Bronchial epithelial cell (primary cell): ENCODE data around the gene ANKRD11. TPM values are rescaled to one million over a fixed set of nuclear protein-coding genes. Genes with fewer than 3 reads are reported as not detected.

Source experiments
- DNase-seq: peaks from one replicate; pipeline ENCODE4 v3.0.0-alpha.2; 2010; ENCODE audit warnings: low read depth
- FAIRE-seq: peaks from 2 replicates; lab custom pipeline; 2011; peaks lifted over from hg19 to GRCh38; lab: Jason Lieb, UNC
- H3K27me3 ChIP-seq: 2 replicates; pipeline ENCODE4 v1.5.1; 2011; ENCODE audit warnings: low read length; ENCODE audit not compliant: control insufficient read depth, insufficient read depth
- H3K36me3 ChIP-seq: 2 replicates; pipeline ENCODE4 v1.5.1; 2011; ENCODE audit warnings: low read length; ENCODE audit not compliant: control insufficient read depth, insufficient read depth
- H3K4me3 ChIP-seq: 2 replicates; pipeline ENCODE4 v1.5.1; 2011; ENCODE audit warnings: mild to moderate bottlenecking, low read depth, low read length, control low read depth
- total RNA-seq: library from RNA; depleted of rRNA; stranded (reverse); fragments of >200 nt; gene quantifications from 2 replicates; pipeline ENCODE4 v1.2.1, GENCODE V29; 2014
- TF ChIP-seq, protein P1 (sequence below): IDR thresholded peaks from 2 replicates; pipeline ENCODE4 v1.5.1; 2011; ENCODE audit warnings: mild to moderate bottlenecking, moderate library complexity, low read length, control low read depth, inconsistent platforms; ENCODE audit not compliant: insufficient read depth, severe bottlenecking

Gene ANKRD11
- total RNA-seq, 1 donor from 2014 or later, result 64.5 TPM

DNA sequence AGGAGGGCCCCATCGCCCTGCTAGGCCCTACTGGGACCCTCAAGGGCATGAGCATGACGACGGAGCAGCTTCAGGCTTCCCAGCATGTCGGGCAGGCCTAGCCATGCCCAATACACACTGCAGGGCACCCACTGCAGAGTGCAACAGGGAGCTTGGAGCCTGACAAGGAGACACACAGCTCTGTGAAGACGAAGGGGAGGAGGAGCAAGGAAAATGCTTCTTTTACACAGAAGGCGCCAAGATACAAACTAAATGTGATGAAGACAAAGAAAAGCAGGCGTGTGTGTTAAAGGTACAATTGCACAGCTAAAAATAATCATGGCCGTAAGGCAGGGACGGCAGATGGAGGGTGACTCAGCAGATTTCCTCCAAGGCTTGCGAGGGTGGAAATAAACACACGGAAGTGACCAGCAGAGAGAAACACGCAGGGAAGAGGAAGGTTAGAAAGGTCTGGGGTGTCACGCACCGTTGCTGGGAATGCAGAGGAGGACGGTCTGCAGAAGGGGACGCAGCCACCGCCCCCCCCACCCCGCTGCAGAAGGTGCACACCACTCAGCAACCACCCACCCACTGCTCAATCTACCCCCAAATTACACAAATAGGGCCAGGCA lies 164.4 kb downstream of the ANKRD11 start:
- Histone ChIP-seq H3K4me3 (no peak overlapping the region), H3K27me3 (no peaks in the 10 kb centered on the region), H3K36me3 (peaks cover 12% of the 10 kb centered on the region)
- FAIRE-seq (no peak), DNase-seq (peak; percentile 69)
- TF ChIP-seq, protein P1, sequence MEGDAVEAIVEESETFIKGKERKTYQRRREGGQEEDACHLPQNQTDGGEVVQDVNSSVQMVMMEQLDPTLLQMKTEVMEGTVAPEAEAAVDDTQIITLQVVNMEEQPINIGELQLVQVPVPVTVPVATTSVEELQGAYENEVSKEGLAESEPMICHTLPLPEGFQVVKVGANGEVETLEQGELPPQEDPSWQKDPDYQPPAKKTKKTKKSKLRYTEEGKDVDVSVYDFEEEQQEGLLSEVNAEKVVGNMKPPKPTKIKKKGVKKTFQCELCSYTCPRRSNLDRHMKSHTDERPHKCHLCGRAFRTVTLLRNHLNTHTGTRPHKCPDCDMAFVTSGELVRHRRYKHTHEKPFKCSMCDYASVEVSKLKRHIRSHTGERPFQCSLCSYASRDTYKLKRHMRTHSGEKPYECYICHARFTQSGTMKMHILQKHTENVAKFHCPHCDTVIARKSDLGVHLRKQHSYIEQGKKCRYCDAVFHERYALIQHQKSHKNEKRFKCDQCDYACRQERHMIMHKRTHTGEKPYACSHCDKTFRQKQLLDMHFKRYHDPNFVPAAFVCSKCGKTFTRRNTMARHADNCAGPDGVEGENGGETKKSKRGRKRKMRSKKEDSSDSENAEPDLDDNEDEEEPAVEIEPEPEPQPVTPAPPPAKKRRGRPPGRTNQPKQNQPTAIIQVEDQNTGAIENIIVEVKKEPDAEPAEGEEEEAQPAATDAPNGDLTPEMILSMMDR, result no peak

DNA sequence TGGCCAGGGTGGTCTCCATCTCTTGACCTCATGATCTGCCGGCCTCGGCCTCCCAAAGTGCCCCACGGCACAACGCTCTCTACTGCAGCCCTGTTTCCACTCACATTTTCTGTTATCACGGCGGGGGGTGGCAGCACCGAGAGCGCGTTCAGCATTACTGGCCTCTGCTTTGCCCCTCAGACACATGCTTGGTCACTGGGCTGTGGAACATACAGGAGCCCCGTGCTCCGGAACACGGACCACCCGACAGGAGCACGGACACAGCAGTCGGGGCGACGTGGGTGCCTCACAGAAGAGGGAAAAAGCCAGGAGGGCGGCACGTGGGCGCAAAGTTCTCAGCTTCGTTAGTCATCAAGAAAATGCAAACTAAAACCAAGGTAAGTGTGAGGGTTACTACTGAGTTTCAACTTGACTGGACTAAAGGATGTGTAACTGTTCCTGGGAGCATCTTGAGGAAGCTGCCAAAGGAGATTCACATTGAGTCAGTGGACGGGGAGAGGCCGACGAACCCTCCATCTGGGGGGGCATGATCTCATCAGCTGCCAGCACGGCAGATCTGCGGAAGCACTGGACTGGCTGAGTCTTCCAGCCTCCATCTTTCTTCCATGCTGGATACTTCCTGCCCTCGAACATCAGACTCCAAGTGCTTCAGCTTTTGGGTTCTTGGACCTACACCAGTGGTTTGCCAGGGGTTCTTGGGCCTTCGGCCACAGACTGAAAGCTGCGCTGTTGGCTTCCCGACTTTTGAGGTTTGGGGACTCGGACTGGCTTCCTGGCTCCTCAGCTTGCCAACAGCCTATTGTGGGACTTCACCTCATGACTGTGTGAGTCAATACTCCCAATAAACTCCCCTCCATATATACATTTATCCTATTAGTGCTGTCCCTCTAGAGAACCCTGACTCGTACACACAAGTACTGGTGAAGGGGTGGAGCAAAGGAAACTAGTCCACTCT lies 166.0 kb downstream of the ANKRD11 start:
- peaks cover 17% of the 10 kb centered on the region for H3K36me3 ChIP-seq
- DNase-seq (no peak), FAIRE-seq (no peak)
- TF ChIP-seq, protein P1, result no peak
- no peaks in the 10 kb centered on the region for H3K27me3 ChIP-seq
- H3K4me3 ChIP-seq, result no peak overlapping the region

DNA sequence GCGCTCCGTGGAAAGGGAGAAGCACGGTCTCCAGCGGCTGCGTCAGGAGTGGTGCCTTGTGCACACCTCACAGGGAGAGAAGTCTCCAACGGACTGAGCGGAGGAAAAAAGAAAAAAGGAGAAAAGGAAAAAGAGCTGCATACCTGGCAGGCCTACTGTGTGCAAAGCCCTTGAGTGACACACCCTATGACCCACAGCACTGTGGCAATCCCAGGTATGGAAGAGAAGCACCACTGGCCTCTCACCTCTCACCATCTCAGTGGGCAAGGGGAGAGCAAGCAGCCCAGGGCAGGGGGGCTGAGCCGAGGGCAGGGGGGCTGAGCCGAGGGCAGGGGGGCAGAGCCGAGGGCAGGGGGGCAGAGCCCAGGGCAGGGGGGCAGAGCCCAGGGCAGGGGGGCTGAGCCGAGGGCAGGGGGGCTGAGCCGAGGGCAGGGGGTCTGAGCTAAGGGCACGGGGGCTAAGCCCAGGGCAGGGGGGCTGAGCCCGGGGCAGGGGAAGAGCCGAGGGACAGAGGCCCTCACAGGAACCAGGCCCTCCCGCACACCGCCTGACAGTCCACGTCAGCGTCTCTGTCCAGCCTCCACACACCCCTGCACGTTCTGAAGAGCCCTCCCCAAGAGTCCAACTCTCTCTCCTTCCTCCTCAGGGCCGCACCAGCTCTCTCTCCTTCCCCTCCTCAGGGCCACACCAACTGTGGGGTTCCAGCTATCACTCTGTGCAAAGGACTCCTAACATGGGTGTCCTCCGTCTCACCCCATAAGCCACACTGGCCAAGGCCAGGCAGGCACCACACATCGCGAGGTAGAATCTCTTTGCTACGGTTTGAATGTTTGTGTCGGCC lies 167.0 kb downstream of the ANKRD11 start:
- no peak for FAIRE-seq

DNA sequence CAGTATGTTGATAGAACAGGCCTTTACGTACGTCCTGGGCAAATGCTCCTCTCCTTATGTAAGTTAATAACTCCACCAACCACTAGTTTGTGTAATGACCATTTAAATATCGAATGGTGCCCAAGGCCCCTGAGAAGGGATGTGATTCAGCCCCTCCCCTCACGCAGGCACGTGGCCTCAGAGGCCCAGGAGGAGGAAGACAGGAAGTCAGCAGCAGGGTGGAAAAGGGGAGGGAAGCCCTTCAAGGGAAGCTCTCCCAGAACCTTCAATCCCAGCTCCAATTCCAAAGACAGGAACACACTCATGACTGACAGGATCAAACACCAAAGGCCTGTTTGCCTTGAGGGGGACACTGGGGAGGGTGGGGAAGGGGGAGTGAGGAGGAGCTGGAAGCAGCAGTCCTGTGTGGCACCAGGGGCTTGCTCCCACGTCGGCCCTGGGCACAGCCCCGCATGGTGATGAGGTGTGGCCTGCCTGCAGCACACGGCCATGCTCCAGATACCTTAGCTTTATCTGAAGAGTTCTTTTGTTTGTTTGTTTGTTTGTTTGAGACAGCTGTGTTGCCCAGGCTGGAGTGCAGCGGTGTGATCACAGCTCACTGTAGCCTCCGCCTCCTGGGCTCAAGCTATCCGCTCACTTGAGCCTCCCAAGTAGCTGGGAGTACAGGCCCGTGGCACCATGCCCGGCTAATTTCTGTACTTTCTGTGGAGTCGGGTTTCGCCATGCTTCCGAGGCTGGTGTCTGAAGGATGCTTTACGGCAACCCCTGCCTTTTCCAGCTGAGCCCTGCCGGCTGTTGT lies 167.8 kb downstream of the ANKRD11 start:
- Histone ChIP-seq H3K27me3 (no peaks in the 10 kb centered on the region), H3K4me3 (no peak overlapping the region), H3K36me3 (peaks cover 13% of the 10 kb centered on the region)
- peak; percentile 40 for DNase-seq
- no peak for FAIRE-seq
- TF ChIP-seq, protein P1, result no peak

More for the DNA sequence above, 167.0 kb downstream of the ANKRD11 start:
- Histone ChIP-seq H3K36me3 (peaks cover 13% of the 10 kb centered on the region), H3K27me3 (no peaks in the 10 kb centered on the region), H3K4me3 (no peak overlapping the region)
- TF ChIP-seq, protein P1, result no peak
- DNase-seq, result no peak
